Gastroesophageal sphincter (tissue), 3 donors: ENCODE data around the gene LRP1B.

Experiments
- EP300 ChIP-seq: sonication (generic); formaldehyde crosslinking; IDR thresholded peaks from one replicate; pipeline ENCODE4 v1.6.1; 2017; ENCODE audit warnings: antibody characterized with exemption, mild to moderate bottlenecking
- POLR2A ChIP-seq, 2 donors: fragments of 450-650 bp; IDR thresholded peaks; one replicate each; pipeline ENCODE4 v1.6.1; 2017; ENCODE audit warnings: antibody characterized with exemption in 2 of 2, mild to moderate bottlenecking in 2 of 2, moderate library complexity in 1 of 2
- POLR2AphosphoS5 ChIP-seq: sonication (generic); formaldehyde crosslinking; IDR thresholded peaks from one replicate; pipeline ENCODE4 v1.6.1; 2017; ENCODE audit warnings: antibody characterized with exemption
- TF ChIP-seq, protein P1 (sequence below), 4 experiments: fragments of 200-600 bp in 2 of 4; fragments of 450-650 bp in 2 of 4; sonication (generic) in 1 of 4; IDR thresholded peaks; one replicate each; pipeline ENCODE4 v1.5.1; 2017 to 2019; ENCODE audit warnings: antibody characterized with exemption in 4 of 4, mild to moderate bottlenecking in 2 of 4, moderate library complexity in 2 of 4

DNA sequence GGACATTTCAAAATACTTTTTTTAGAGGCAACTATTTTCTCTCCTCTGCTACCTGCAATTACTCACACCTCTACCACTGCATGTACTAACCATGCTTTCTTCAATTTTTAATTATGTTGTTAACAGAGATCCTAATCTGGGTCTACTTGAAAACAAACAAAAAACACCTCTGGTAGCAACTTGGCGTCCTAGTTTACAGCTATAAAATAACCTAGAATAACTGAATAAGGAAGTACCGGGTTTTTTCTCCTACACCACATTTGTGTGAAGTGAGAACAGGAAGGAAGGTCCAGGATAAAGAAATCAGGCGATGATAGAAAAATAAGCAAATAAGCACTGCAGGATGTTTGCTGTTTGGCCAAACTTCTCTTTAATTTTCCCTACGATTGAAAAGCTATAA lies 633.5 kb downstream of the LRP1B start:
- TF ChIP-seq, protein P1, sequence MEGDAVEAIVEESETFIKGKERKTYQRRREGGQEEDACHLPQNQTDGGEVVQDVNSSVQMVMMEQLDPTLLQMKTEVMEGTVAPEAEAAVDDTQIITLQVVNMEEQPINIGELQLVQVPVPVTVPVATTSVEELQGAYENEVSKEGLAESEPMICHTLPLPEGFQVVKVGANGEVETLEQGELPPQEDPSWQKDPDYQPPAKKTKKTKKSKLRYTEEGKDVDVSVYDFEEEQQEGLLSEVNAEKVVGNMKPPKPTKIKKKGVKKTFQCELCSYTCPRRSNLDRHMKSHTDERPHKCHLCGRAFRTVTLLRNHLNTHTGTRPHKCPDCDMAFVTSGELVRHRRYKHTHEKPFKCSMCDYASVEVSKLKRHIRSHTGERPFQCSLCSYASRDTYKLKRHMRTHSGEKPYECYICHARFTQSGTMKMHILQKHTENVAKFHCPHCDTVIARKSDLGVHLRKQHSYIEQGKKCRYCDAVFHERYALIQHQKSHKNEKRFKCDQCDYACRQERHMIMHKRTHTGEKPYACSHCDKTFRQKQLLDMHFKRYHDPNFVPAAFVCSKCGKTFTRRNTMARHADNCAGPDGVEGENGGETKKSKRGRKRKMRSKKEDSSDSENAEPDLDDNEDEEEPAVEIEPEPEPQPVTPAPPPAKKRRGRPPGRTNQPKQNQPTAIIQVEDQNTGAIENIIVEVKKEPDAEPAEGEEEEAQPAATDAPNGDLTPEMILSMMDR (IDR thresholded peaks at IDR 0.05) = no peak
- TF ChIP-seq POLR2A (IDR thresholded peaks at IDR 0.05) = no peak
- no peak for TF ChIP-seq POLR2AphosphoS5
- no peak for TF ChIP-seq EP300
